CD4-positive, alpha-beta T cell treated with Interferon gamma for 1 hour (primary cell): ENCODE results near the gene GTPBP10.

Experiments used
- DNase-seq: peaks from one replicate; pipeline ENCODE4 v3.0.0-alpha.2; 2020

The GTPBP10 gene

GRCh38 chr7:90433221-90433620, 86.7 kb downstream of the GTPBP10 start:
- no peak for DNase-seq
